A549 (cell line): ENCODE measurements around the gene MYO18A.

Experiments used
- BHLHE40 ChIP-seq: IDR thresholded peaks from 2 replicates; pipeline ENCODE4 v1.6.1; 2012; ENCODE audit warnings: low read depth, low read length, inconsistent platforms
- CEBPB ChIP-seq, 2 experiments: fragments of >200 bp in 1 of 2; sonication (Bioruptor Twin) in 1 of 2; formaldehyde crosslinking in 1 of 2; IDR thresholded peaks; 2 replicates each; pipeline ENCODE4 v1.6.1; 2012 to 2016
- ESRRA ChIP-seq: fragments of 150-350 bp; IDR thresholded peaks from 2 replicates; pipeline ENCODE4 v1.6.1; 2014; ENCODE audit warnings: mild to moderate bottlenecking, low read length, borderline replicate concordance
- FOXS1 ChIP-seq: fragments of 250-450 bp; sonication (Bioruptor Pico); IDR thresholded peaks from 2 replicates; pipeline ENCODE4 v1.5.0; 2020; ENCODE audit warnings: mild to moderate bottlenecking, moderate library complexity
- HDAC2 ChIP-seq: fragments of 200-600 bp; sonication (generic); IDR thresholded peaks from 2 replicates; pipeline ENCODE4 v1.6.1; 2016
- KDM5A ChIP-seq: fragments of 200-600 bp; sonication (generic); IDR thresholded peaks from 2 replicates; pipeline ENCODE4 v1.6.1; 2016; ENCODE audit warnings: antibody characterized with exemption, mild to moderate bottlenecking
- POLR2A ChIP-seq: IDR thresholded peaks from 2 replicates; pipeline ENCODE4 v1.6.1; 2012; ENCODE audit warnings: mild to moderate bottlenecking, low read length
- SMC3 ChIP-seq: fragments of >200 bp; sonication (Bioruptor Twin); formaldehyde crosslinking; IDR thresholded peaks from 3 replicates; pipeline ENCODE4 v1.6.1; 2018; ENCODE audit warnings: inconsistent platforms
- TF ChIP-seq, protein P1 (sequence below): fragments of >200 bp; sonication (Bioruptor Twin); formaldehyde crosslinking; IDR thresholded peaks from 3 replicates; pipeline ENCODE4 v1.5.1; 2016
- TF ChIP-seq, protein P2 (sequence below): fragments of 150-350 bp; IDR thresholded peaks from 2 replicates; pipeline ENCODE4 v1.6.1; 2014; ENCODE audit warnings: low read depth, mild to moderate bottlenecking, low read length

DNA sequence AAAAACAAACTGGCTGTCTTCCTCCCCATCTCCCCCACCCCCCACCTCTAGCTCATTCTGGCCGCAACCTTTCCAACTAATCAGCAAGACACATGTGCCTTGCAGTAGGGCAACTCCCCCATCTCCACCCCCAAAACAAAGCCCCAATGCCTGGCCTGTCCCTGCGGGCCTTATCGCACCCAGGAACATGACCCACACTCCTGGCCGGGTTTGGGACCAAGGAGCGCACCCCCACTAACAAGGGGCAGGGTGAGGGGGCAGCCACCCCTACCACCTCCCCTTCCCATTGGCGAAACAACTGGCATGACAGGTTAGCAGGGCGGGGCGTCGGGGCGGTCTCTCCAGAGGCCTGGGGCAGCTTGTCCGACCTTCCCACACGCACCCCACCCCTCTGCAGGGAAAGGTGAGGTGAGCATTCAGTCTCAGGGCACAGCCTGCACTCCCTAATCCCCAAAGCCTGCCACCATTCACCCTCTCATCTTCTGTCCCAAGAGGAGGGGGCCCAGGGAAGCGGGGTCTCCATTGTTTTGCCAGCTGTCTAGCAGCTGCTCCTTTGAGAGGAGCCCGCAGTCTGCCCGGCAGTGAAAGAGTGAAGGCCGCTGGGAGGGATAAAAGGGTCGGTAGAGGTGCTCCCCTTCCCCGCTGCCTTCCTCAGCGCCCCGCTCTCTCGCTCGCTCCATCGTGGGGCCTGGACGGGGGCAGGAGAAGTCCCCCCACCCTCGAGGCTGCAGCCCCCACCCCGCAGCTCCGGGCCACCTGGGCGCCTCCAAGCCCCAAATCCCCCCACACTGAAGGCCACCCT, 765 bp downstream of the MYO18A start:
- TF ChIP-seq, protein P1, sequence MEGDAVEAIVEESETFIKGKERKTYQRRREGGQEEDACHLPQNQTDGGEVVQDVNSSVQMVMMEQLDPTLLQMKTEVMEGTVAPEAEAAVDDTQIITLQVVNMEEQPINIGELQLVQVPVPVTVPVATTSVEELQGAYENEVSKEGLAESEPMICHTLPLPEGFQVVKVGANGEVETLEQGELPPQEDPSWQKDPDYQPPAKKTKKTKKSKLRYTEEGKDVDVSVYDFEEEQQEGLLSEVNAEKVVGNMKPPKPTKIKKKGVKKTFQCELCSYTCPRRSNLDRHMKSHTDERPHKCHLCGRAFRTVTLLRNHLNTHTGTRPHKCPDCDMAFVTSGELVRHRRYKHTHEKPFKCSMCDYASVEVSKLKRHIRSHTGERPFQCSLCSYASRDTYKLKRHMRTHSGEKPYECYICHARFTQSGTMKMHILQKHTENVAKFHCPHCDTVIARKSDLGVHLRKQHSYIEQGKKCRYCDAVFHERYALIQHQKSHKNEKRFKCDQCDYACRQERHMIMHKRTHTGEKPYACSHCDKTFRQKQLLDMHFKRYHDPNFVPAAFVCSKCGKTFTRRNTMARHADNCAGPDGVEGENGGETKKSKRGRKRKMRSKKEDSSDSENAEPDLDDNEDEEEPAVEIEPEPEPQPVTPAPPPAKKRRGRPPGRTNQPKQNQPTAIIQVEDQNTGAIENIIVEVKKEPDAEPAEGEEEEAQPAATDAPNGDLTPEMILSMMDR, result no peak
- no peak for TF ChIP-seq ESRRA
- no peak for TF ChIP-seq SMC3
- no peak for TF ChIP-seq HDAC2
- TF ChIP-seq POLR2A, result peak; percentile 87
- TF ChIP-seq BHLHE40, result no peak
- no peak for TF ChIP-seq CEBPB (IDR thresholded peaks at IDR 0.05)
- TF ChIP-seq KDM5A, result no peak
- no peak for TF ChIP-seq FOXS1 (CRISPR knock-in tag)
- TF ChIP-seq, protein P2, sequence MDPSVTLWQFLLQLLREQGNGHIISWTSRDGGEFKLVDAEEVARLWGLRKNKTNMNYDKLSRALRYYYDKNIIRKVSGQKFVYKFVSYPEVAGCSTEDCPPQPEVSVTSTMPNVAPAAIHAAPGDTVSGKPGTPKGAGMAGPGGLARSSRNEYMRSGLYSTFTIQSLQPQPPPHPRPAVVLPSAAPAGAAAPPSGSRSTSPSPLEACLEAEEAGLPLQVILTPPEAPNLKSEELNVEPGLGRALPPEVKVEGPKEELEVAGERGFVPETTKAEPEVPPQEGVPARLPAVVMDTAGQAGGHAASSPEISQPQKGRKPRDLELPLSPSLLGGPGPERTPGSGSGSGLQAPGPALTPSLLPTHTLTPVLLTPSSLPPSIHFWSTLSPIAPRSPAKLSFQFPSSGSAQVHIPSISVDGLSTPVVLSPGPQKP, result no peak
